HG02840 (cell line): ENCODE results near the gene MCM3AP.
"Not testable (repeated sequence)": the region's sequence is repeated elsewhere in the genome, so short reads cannot be mapped to it uniquely, and the experiment has no call there.

Source experiments
- ATAC-seq: cut with Tn5 transposase; IDR thresholded peaks from one replicate; pipeline ENCODE4 v1.9.1; 2021; ENCODE audit warnings: mild to moderate bottlenecking, moderate library complexity, moderate number of reproducible peaks; ENCODE audit not compliant: unreplicated experiment, low FRiP score

MCM3AP gene

GRCh38 chr21:46312949-46313348, 27.5 kb upstream of the MCM3AP start:
- ATAC-seq = no peak

GRCh38 chr21:46311568-46311967, 26.2 kb upstream of the MCM3AP start:
- ATAC-seq = no peak

- not testable (repeated sequence) for ATAC-seq
Measured at GRCh38 chr21:46310260-46310659, 24.8 kb upstream of the MCM3AP start.

GRCh38 chr21:46308431-46308830, 23.0 kb upstream of the MCM3AP start:
- no peak for ATAC-seq

- ATAC-seq = no peak
Measured at GRCh38 chr21:46307625-46308024, 22.2 kb upstream of the MCM3AP start.

GRCh38 chr21:46304955-46305354, 19.5 kb upstream of the MCM3AP start:
- no peak for ATAC-seq

GRCh38 chr21:46304437-46304836, 19.0 kb upstream of the MCM3AP start:
- ATAC-seq = no peak

- ATAC-seq = no peak
Measured at GRCh38 chr21:46301759-46302158, 16.3 kb upstream of the MCM3AP start.

- no peak for ATAC-seq
Measured at GRCh38 chr21:46299167-46299566, 13.8 kb upstream of the MCM3AP start.

GRCh38 chr21:46297338-46298271, 12.2 kb upstream of the MCM3AP start:
- ATAC-seq = no peak

GRCh38 chr21:46295996-46296752, 10.8 kb upstream of the MCM3AP start:
- no peak for ATAC-seq

- ATAC-seq = no peak
Measured at GRCh38 chr21:46295177-46295770, 9.9 kb upstream of the MCM3AP start.

GRCh38 chr21:46294647-46295176, 9.3 kb upstream of the MCM3AP start:
- ATAC-seq = no peak

GRCh38 chr21:46291561-46291960, 6.2 kb upstream of the MCM3AP start:
- no peak for ATAC-seq

GRCh38 chr21:46289655-46290179, 4.3 kb upstream of the MCM3AP start:
- ATAC-seq = no peak

- ATAC-seq = no peak
Measured at GRCh38 chr21:46287541-46287940, 2.1 kb upstream of the MCM3AP start.

GRCh38 chr21:46286648-46287002, 1.2 kb upstream of the MCM3AP start:
- ATAC-seq = no peak

- peak; percentile 91 for ATAC-seq
Measured at GRCh38 chr21:46285761-46286647, 593 bp upstream of the MCM3AP start, which contains the start of gene YBEY. TSS of gene YBEY (plus strand) at chr21:46286342. CDS start at chr21:46286914, 572 bp downstream.

- no peak for ATAC-seq
Measured at GRCh38 chr21:46284733-46285132, 678 bp downstream of the MCM3AP start.
